ENCODE data around the gene CPT1B.
A peak's percentile ranks its signal among the peaks of the same experiment; 100 is the strongest.
"Not testable (repeated sequence)": the region's sequence is repeated elsewhere in the genome, so short reads cannot be mapped to it uniquely, and the experiment has no call there.

DNA sequence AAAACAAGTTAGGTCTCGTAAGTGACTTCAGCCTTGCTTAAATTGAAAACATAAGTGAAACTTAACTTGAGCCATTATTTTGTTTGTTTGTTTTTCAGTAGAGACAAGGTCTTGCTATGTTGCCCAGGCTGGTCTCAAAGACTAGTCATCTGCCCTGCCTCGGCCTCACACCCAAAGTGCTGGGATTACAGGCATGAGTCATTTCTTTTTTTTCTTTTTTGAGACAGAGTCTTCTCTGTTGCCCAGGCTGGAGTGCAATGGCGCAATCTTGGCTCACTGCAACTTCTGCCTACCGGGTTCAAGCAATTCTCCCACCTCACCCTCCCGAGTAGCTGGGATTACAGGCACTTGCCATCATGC lies 36.6 kb downstream of the CPT1B start:
- TF ChIP-seq POLR2AphosphoS5 (IDR thresholded peaks at IDR 0.05) (peak; percentile 53 to 76), POLR2A (IDR thresholded peaks at IDR 0.05) (peak in 1 of 4 donors; percentile 71)
- TF ChIP-seq, protein P1, sequence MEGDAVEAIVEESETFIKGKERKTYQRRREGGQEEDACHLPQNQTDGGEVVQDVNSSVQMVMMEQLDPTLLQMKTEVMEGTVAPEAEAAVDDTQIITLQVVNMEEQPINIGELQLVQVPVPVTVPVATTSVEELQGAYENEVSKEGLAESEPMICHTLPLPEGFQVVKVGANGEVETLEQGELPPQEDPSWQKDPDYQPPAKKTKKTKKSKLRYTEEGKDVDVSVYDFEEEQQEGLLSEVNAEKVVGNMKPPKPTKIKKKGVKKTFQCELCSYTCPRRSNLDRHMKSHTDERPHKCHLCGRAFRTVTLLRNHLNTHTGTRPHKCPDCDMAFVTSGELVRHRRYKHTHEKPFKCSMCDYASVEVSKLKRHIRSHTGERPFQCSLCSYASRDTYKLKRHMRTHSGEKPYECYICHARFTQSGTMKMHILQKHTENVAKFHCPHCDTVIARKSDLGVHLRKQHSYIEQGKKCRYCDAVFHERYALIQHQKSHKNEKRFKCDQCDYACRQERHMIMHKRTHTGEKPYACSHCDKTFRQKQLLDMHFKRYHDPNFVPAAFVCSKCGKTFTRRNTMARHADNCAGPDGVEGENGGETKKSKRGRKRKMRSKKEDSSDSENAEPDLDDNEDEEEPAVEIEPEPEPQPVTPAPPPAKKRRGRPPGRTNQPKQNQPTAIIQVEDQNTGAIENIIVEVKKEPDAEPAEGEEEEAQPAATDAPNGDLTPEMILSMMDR (IDR thresholded peaks at IDR 0.05): not testable (repeated sequence)
